Osteoblast (primary cell): ENCODE measurements around the gene SPTLC2. TPM values are rescaled to one million over a fixed set of nuclear protein-coding genes. Genes with fewer than 3 reads are reported as not detected.

Source experiments
- DNase-seq: peaks from one replicate; pipeline ENCODE4 v3.0.0; 2011; ENCODE audit warnings: low spot score, mixed read lengths; ENCODE audit not compliant: insufficient read length; ENCODE audit errors: missing footprints
- H2AFZ ChIP-seq: 2 replicates; pipeline ENCODE4 v1.6.0; 2011; ENCODE audit warnings: mild to moderate bottlenecking, low read length
- H3K27ac ChIP-seq: 2 replicates; pipeline ENCODE4 v1.5.1; 2011; ENCODE audit warnings: mild to moderate bottlenecking, low read depth, low read length, moderate library complexity
- H3K27me3 ChIP-seq: 2 replicates; pipeline ENCODE4 v1.6.0; 2012; ENCODE audit warnings: mild to moderate bottlenecking, control low read depth, inconsistent platforms, low read length, moderate library complexity; ENCODE audit not compliant: insufficient read depth
- H3K36me3 ChIP-seq: 2 replicates; pipeline ENCODE4 v1.5.1; 2011; ENCODE audit warnings: mild to moderate bottlenecking, low read length, control low read depth, moderate library complexity; ENCODE audit not compliant: insufficient read depth
- H3K4me1 ChIP-seq: 2 replicates; pipeline ENCODE4 v1.5.1; 2011; ENCODE audit warnings: mild to moderate bottlenecking, low read length, control low read depth, moderate library complexity; ENCODE audit not compliant: insufficient read depth
- H3K4me2 ChIP-seq: 2 replicates; pipeline ENCODE4 v1.6.0; 2011; ENCODE audit warnings: mild to moderate bottlenecking, low read length; ENCODE audit not compliant: insufficient read depth
- H3K4me3 ChIP-seq: fragments of 200-600 bp; sonication (generic); 3 replicates; pipeline ENCODE4 v1.5.1; 2012; ENCODE audit warnings: mild to moderate bottlenecking, low read length, inconsistent platforms; ENCODE audit not compliant: insufficient read depth
- H3K79me2 ChIP-seq: 2 replicates; pipeline ENCODE4 v1.6.0; 2012; ENCODE audit warnings: mild to moderate bottlenecking, low read length, control low read depth, inconsistent platforms; ENCODE audit not compliant: insufficient read depth
- H3K9me3 ChIP-seq: 2 replicates; pipeline ENCODE4 v1.5.1; 2011; ENCODE audit warnings: low read depth, low read length, control low read depth
- H4K20me1 ChIP-seq: 2 replicates; pipeline ENCODE4 v1.6.0; 2012; ENCODE audit warnings: mild to moderate bottlenecking, low read length, control low read depth; ENCODE audit not compliant: insufficient read depth
- CTCF ChIP-seq: IDR thresholded peaks from 2 replicates; pipeline ENCODE4 v1.5.1; 2011; ENCODE audit warnings: mild to moderate bottlenecking, low read depth, low read length, moderate library complexity; ENCODE audit errors: extremely low read depth
- total RNA-seq: library from RNA; depleted of rRNA; stranded (reverse); fragments of >200 nt; gene quantifications from 2 replicates; pipeline ENCODE4 v1.2.3, GENCODE V29; 2012

Gene SPTLC2
- total RNA-seq, 1 donor = 59.0 TPM

- H3K36me3 ChIP-seq = peaks cover 25% of the 10 kb centered on the region
- no peak overlapping the region for H2AFZ ChIP-seq
- H3K79me2 ChIP-seq = no peaks in the 10 kb centered on the region
- no peak overlapping the region for H3K27ac ChIP-seq
- no peak overlapping the region for H3K4me3 ChIP-seq
- no peaks in the 10 kb centered on the region for H3K4me1 ChIP-seq
- DNase-seq = no peak
- no peak overlapping the region for H3K4me2 ChIP-seq
- no peaks in the 10 kb centered on the region for H3K27me3 ChIP-seq
- TF ChIP-seq CTCF = no peak
- no peaks in the 10 kb centered on the region for H4K20me1 ChIP-seq
- no peaks in the 10 kb centered on the region for H3K9me3 ChIP-seq
Observed at GRCh38 chr14:77507762-77508161, 108.7 kb downstream of the SPTLC2 start.

DNA sequence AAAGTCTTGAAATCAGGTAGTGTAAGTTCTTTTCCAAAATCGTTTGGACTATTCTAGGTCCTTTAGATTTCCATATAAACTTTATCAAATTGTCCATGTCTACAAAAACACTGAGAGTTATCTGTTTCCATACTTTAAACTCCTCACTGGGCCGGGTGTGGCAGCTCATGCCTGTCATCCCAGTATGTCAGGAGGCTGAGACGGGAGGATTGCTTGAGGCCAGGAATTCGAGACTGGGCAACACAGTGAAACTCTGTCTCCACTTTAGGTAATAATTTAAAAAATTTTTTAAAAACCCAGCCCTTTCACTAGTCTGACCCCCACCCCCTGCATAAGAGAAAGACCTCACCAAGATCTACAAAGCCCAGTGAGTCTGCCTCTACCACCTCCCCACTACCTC, 111.4 kb downstream of the SPTLC2 start:
- DNase-seq = no peak
- H3K4me1 ChIP-seq = no peaks in the 10 kb centered on the region
- H4K20me1 ChIP-seq = no peaks in the 10 kb centered on the region
- H3K36me3 ChIP-seq = peaks cover 4% of the 10 kb centered on the region
- no peak overlapping the region for H3K4me2 ChIP-seq
- H3K27ac ChIP-seq = no peak overlapping the region
- no peak overlapping the region for H2AFZ ChIP-seq
- no peak for TF ChIP-seq CTCF
- no peaks in the 10 kb centered on the region for H3K79me2 ChIP-seq
- peaks cover 4% of the 10 kb centered on the region for H3K27me3 ChIP-seq
- no peak overlapping the region for H3K4me3 ChIP-seq
- no peaks in the 10 kb centered on the region for H3K9me3 ChIP-seq

DNA sequence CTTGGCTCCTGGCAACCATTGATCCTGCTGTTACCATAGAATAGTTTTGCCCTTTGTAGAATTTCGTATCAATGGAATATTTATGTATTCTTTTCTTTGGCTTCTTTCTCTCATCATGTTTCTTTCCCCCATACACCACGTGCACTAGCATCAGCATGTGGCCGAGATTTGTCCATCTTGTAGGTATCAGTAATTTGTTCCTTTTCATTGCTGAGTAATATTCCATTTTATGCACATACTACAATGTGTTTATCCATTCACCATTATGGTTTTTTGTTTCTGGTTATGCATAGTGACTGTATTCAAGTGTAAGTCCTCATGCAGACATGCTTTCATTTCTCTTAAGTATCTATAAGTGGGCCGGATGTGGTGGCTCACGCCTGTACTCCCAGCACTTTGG, 113.3 kb downstream of the SPTLC2 start:
- peaks cover 18% of the 10 kb centered on the region for H3K27me3 ChIP-seq
- no peak overlapping the region for H3K4me3 ChIP-seq
- no peaks in the 10 kb centered on the region for H3K79me2 ChIP-seq
- peaks cover 3% of the 10 kb centered on the region for H3K4me1 ChIP-seq
- H3K9me3 ChIP-seq = no peaks in the 10 kb centered on the region
- TF ChIP-seq CTCF = no peak
- H4K20me1 ChIP-seq = no peaks in the 10 kb centered on the region
- no peak for DNase-seq
- peaks cover 4% of the 10 kb centered on the region for H3K36me3 ChIP-seq
- no peak overlapping the region for H2AFZ ChIP-seq
- H3K4me2 ChIP-seq = no peak overlapping the region
- no peak overlapping the region for H3K27ac ChIP-seq

GRCh38 chr14:77502109-77502782, 114.2 kb downstream of the SPTLC2 start:
- Histone ChIP-seq H3K4me3 (no peak overlapping the region), H3K36me3 (no peaks in the 10 kb centered on the region), H3K27ac (no peak overlapping the region), H2AFZ (no peak overlapping the region), H3K27me3 (peaks cover 24% of the 10 kb centered on the region), H4K20me1 (no peaks in the 10 kb centered on the region), H3K4me2 (no peak overlapping the region), H3K79me2 (no peaks in the 10 kb centered on the region), H3K4me1 (peaks cover 4% of the 10 kb centered on the region), H3K9me3 (no peaks in the 10 kb centered on the region)
- TF ChIP-seq CTCF = no peak
- no peak for DNase-seq
